ENCODE measurements around the gene CTSZ. TPM values are rescaled to one million over a fixed set of nuclear protein-coding genes. Genes with fewer than 3 reads are reported as not detected.

Gene CTSZ
- total RNA-seq, 1 experiment from 2014 or later, result 349 TPM

DNA sequence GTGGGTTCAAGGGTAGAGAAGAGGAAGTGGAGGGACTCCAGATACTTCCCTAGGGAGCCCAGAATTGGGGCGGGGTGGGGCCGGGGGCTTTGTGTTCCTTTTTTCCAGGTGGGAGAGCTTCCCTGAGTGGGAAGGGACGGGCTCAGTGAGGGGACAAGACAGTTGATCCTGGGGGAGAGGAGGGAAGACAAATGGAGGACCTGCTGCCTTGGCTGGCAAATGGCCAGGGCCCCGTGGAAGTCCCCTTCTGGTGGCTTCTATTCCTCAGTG lies 2.6 kb downstream of the CTSZ start:
- in situ Hi-C loops (cut with HindIII; ENCODE audit: low pct_unique_long_range_greater_than_20kb, low sequenced_read_pairs), result no loop called here

DNA sequence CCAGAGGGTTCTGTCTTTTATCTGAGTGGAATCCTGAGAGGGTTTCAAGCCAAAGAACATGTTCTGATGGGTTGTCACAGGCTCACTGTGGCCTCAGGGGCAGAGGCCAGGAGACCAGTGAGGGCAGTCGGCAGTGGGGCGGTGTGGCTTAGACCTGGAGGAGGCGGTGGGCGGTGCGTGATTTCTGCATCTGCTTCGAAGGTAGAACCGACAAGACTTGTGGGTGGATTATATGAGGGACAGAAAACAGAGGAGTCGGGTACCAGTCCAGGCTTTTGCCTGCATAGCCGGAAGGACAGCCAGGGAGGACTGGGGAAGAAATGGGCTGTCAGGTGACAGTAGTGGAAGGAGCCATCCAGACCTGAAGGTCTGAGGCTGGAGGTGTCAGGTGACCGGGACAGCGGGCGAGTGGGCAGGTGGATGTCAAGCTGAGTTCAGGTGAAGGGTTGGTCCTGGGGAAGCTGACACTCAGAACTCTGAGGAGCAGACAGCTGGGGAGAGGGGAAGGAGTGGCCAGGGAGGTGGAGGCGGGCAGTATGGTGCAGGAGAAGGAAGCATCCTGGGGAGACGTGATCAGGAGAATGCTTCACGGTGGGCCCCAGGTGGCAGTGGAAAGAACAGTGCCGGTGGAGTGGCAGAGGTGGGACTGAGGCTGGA lies 3.1 kb downstream of the CTSZ start:
- in situ Hi-C loops (cut with HindIII; ENCODE audit: low pct_unique_long_range_greater_than_20kb, low sequenced_read_pairs), result no loop called here
- no peak for DNase-seq (ENCODE audit: low read depth)

More for the DNA sequence above, 2.6 kb downstream of the CTSZ start:
- DNase-seq (ENCODE audit: low read depth), result no peak

DNA sequence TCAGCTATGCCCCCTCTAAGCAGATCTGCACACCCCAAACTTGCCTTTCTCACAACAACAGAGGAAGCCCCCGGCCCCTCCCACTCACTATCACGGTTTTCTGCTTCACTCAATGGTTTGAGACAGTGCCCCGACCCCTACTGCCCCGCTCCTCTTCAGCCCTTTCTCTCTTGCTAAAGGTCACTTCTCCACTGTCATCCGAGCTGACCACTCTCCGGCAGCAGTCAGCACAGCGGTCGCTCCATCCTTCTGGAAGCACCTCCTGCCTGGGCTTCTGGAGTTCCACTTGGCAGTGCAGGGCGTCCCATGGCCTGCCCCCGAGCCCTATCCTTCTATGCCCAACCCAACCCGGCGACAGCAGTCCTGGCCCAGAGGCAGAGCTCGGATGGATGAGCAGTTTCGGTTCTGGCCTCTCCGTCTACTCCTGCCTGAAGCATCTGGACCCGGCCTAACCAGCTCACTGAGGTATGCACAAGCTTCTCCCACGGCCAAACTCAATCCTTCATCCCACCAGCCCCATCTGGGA lies 4.1 kb downstream of the CTSZ start:
- DNase-seq (ENCODE audit: low read depth), result no peak
- in situ Hi-C loops (cut with HindIII; ENCODE audit: low pct_unique_long_range_greater_than_20kb, low sequenced_read_pairs), result no loop called here

DNA sequence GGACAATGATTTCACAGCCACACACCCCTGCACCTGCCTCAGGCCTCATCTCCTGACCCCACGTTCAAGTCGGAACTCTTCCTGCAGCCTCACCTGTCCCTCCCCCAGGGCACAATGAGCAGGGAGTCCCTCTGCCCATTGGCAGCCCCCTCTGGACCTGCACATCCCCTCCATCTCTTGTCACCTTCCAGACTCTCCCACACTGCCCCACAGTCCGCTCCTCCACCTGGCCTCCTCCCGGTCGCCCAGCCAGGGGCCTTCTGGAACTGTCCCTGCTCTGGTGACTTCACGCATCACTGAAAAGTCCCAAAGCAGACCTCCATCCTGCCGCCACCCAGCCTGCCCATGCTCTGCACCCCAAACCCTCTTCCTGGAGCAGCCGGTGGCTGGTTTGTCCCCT lies 4.7 kb downstream of the CTSZ start:
- in situ Hi-C loops (cut with HindIII; ENCODE audit: low pct_unique_long_range_greater_than_20kb, low sequenced_read_pairs), result no loop called here
- DNase-seq (ENCODE audit: low read depth), result no peak

DNA sequence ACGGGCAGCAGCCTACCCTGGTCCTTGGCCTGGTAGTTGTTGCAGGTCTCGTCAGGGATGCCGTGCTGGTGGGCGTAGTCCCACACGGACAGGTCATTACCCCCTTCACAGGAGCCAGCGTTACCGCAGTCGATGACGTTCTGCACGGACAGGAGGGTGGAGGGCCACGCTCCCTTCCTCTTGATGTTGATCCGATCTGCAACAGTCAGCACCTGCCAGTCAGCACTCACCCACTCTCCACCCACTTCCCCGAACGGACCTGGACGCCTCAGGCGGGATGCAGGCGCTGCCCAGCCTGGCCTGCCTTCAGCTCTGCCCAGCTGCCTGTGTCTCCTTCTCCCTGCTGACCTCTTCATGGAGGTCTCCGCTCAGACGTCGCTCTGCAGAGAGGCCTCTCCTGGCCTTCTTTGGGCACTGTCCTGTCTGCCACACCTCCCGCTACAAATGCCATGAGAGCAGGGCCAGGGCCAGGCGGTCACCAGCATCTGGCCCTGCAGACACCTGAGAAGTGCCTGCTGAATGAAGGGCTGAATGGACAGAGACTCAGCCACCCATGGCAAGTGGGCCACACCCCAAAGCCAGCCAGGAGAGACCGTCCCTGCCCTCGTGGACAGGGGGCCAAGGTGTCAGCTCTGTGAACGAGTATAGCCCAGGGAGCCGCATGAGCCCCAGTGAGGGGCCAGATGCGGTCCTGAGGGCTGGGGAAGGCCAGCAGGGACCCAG lies 5.4 kb downstream of the CTSZ start:
- DNase-seq (ENCODE audit: low read depth), result no peak
- in situ Hi-C loops (cut with HindIII; ENCODE audit: low pct_unique_long_range_greater_than_20kb, low sequenced_read_pairs), result no loop called here

DNA sequence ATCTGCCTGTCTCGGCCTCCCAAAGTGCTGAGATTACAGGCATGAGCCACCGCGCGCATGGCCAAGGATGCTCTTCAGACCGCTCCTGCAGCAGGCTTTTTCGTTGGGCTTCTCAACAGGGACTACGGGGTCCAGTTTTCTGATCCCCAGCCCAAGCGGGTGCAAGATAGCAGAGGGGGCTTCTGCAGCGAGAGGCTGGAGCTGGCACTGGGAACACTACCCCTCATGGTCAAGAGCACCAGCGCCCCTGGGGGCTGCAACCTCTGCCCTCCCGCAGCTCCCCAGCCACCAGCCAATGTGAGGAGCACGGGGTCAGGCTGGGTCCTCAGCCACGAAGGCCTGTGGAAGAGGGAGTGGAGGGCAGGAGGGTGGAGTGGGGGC lies 6.0 kb downstream of the CTSZ start:
- in situ Hi-C loops (cut with HindIII; ENCODE audit: low pct_unique_long_range_greater_than_20kb, low sequenced_read_pairs), result no loop called here

DNA sequence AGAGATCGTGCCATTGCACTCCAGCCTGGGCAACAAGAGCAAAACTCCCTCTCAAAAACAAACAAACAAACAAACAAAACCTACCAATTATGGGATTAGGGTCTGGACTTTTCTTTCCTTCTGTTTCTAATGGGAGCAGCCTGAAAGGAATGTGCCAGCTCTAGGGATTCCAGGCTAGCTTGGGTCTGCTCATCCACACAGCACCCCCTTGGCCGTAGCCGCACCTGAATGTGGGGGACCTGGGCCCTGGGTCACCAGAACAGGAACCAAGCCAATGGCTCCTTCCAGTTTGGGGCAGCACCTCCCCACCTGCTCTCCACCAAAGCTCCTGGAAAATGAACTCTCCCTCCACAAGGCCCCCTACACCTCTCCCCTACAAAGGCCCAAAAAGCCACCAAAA lies 6.7 kb downstream of the CTSZ start:
- DNase-seq (ENCODE audit: low read depth), result no peak
- in situ Hi-C loops (cut with HindIII; ENCODE audit: low pct_unique_long_range_greater_than_20kb, low sequenced_read_pairs), result no loop called here

More for the DNA sequence above, 6.0 kb downstream of the CTSZ start:
- DNase-seq (ENCODE audit: low read depth), result no peak

DNA sequence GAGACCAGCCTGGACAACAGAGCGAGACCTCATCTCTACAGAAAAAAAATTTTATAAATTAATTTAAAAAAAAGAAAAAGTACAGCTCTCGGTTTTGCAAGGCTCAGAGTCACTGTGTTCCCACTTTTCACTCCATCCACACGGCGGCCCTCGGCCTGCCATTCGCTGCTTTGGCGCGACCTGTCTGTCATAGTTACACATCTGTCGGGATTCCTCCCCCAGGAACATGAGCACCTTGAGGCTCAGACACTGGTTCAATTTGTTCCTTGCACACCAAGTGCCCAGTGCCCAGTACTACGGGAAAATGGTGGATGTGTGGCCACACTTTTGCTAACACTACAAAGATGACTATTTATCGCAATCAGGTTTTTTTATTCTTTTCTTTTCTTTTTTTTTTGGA lies 8.4 kb downstream of the CTSZ start:
- no peak for DNase-seq (ENCODE audit: low read depth)
- in situ Hi-C loops (cut with HindIII; ENCODE audit: low pct_unique_long_range_greater_than_20kb, low sequenced_read_pairs), result no loop called here

DNA sequence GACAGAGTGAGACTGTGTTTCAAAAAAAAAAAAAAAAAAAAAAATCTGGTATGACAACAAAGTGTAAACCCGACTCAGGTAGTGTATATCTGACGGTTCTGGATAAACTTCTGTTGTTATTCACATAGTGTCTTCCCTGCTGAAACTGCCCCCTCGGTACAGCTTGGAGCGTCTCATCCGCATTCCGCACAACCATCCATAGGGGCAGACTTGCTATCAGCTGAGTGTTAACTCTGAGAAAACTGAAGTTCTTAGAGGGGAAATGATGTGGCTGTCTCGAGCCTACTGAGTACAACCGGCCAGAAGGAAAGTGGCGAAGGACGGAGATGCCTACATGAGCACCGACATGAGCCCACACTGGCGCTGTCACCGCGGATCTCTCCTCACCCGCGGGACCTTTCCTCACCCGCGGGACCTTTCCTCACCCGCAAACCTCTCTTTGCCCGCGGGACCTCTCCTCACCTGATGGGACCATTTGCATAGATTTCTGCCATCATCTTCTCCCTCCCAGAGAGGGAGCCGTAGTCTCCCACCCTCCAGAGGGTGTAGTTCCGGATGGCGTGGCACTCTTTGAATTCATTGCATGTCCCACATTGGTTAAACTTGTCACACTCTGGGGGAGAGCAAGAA lies 9.8 kb downstream of the CTSZ start:
- in situ Hi-C loops (cut with HindIII; ENCODE audit: low pct_unique_long_range_greater_than_20kb, low sequenced_read_pairs), result no loop called here
- no peak for DNase-seq (ENCODE audit: low read depth)

DNA sequence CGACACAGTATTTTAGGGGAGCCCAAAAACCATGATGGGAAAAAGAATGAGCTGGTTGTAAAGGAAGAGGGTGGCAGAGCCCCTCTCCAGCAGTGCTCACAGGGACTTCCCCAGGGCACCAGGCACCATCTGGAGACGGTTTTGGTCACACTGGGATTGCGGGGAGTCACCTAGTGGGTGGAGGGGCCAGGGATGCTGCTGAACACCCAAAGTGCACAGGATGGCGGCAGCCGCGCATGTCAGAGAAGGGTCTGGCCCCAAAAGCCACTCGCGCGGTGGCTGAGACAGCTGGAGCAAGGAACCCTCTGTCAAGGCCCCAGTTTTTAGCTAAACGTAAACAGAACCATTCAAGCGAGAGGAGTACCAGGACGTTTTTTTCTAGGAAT lies 10.8 kb downstream of the CTSZ start:
- DNase-seq (ENCODE audit: low read depth), result no peak
- in situ Hi-C loops (cut with HindIII; ENCODE audit: low pct_unique_long_range_greater_than_20kb, low sequenced_read_pairs), result no loop called here

DNA sequence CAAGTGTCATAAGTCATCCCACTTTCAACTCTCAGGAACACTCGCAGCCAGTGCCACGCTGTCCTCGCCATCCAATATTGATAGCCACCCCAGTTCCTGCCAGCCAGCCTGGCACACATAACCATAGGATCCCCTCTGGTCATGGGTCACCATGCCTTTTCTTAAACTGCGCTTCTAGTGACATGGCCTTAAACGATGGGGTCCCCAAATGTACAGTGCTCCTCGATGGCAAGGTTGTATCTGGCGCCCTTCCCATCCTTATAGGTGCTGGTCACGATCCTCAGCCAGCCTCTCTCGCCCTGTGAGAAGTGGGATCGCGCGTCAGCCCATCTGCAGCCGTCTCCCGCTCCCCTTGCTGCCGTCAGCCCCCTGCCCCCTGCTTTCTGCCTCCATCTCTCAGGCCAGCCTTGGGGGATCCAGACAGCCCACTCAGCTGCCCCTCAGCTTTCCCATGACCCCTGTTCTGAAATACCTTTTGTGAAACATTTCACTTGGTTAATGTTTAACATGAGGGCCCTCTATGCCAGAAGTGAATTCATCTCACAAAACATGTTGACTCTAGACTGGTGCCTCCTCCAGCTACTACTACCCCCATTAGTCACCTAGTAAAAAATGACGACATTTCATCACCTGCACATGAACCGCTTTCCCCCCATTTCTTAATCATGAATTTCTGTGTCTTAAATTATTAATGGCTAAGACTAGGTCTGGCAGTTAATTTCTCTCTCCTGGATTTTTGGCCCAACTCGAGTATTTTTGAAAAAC lies 11.4 kb downstream of the CTSZ start:
- in situ Hi-C loops (cut with HindIII; ENCODE audit: low pct_unique_long_range_greater_than_20kb, low sequenced_read_pairs), result no loop called here
- peak; percentile 42 for DNase-seq (ENCODE audit: low read depth)

DNA sequence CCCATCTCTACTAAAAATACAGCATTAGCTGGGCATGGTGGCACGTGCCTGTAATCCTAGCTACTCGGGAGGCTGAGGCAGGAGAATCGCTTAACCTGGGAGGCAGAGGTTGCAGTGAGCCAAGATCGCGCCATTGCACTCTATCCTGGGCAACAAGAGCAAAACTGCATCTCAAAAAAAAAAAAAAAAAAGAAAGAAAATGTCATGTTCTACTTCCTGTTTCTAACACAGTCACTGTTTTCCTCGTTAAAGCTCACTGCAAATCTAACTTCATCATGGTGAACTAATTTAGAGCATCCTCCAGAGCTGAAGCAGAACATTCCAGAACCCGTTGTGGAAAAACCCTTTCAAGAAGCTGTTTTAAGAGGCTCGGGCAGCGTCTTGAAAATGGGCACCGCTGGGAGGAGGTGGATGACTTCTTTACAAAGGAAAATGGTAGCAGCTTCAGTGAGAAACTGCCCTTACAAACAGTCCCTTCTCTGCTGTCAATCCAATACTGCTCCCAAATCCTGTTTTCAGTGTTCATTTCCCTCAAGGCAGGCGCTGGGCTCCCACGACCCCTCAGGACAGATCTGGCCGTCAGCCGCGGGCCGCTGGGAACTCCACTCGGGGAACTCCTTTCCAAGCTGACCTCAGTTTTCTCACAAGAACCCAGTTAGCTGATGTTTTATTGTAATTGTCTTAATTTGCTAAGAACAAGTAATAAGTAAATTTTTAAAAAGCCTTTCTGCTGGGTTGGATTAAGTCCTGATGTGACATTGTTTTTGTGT lies 12.5 kb downstream of the CTSZ start:
- no peak for DNase-seq (ENCODE audit: low read depth)
- in situ Hi-C loops (cut with HindIII; ENCODE audit: low pct_unique_long_range_greater_than_20kb, low sequenced_read_pairs), result no loop called here

DNA sequence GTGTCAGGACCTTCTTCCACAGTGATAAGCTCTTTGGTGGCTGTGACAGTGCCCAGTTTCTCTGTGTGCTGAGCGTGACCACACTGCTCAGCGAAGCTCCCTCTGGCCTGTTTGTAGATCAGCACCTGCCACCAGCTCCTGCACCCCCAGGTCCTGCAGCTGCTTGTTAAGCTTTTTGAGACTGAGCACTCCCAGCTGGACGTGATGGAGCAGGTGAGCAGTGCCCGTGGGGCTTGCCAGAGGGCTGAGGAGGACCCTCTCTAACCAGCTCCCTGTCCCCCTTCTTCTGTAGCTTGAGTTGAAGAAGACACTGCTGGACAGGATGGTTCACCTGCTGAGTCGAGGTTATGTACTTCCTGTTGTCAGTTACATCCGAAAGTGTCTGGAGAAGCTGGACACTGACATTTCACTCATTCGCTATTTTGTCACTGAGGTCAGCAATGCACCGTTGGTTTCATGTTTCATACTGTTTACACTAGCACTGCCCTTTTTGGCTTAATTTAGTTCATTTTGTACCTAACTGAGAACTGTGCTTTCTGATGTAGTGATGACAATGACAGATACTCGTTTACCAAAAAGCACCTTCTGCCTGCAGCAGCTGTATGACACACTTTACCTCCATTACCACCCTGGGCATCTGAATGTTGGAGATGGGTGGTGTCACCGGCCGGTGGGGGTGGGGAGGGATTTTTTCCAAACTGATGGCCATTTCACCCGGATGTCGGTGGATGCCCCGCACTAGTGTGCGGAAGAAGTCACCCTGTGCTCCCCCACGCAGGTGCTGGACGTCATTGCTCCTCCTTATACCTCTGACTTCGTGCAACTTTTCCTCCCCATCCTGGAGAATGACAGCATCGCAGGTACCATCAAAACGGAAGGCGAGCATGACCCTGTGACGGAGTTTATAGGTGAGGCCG lies 13.5 kb downstream of the CTSZ start:
- no peak for DNase-seq (ENCODE audit: low read depth)
- in situ Hi-C loops (cut with HindIII; ENCODE audit: low pct_unique_long_range_greater_than_20kb, low sequenced_read_pairs), result no loop called here

DNA sequence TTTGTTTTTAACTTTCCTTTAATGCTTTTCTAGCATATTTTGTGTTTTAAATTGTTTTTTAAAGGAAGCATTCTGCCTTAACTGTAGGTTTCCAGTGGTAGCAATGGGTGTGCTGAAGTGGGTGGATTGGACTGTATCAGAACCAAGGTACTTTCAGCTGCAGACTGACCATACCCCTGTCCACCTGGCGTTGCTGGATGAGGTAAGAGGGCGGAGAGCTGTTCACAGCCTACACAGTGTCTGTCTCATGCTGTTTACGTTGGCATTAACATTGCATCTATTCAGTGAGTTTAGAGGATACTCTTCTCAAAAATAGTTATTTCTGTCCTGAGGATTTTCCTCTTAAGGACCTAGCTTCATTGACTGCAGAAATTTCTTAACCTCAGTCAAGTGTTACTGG lies 14.1 kb downstream of the CTSZ start:
- in situ Hi-C loops (cut with HindIII; ENCODE audit: low pct_unique_long_range_greater_than_20kb, low sequenced_read_pairs), result no loop called here
- no peak for DNase-seq (ENCODE audit: low read depth)

DNA sequence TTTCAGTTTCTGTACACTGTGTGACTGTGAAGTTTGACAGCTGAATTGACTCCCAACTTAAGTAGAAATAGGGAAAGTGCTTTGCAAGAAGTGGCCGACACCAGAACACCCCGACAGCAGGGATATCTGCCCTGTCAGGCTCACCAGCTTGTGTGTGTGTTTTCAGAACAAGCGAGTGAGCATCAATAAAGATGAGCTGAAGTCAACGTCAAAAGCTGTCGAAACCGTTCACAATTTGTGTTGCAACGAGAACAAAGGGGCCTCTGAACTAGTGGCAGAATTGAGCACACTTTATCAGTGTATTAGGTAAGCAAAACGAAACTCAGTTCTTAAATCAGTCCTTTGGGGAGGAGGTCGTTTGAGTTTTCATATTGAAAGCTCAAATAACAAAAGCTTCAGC lies 15.3 kb downstream of the CTSZ start:
- in situ Hi-C loops (cut with HindIII; ENCODE audit: low pct_unique_long_range_greater_than_20kb, low sequenced_read_pairs), result no loop called here
- no peak for DNase-seq (ENCODE audit: low read depth)

DNA sequence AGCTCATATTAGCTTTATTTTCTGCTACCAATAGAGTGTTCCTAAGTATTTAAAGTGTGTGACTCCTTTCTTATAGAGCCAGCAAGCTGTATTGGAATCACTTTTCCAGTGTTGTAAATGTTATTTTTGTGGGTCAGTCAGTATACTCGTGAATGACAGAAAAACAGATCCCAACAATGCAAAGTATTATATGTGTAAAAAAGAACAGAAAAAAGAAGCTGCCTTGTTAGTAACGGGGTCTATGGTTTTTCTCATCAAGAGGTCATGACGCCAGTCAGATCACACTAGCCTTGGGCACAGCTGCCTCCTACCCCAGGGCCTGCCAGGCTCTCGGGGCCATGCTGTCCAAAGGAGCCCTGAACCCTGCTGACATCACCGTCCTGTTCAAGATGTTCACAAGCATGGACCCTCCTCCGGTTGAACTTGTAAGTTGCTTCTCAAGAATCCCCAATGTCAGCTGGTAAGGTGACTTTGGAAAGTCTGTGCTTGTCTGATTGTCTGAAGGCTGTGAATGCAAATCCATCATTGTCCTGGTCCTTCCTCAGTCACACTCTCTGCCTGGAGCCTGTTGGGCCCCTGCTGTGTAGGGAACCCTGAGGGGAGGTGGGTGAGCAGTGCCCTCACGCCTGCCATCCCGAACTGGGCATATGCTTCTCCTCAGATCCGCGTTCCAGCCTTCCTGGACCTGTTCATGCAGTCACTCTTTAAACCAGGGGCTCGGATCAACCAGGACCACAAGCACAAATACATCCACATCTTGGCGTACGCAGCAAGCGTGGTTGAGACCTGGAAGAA lies 16.2 kb downstream of the CTSZ start:
- no peak for DNase-seq (ENCODE audit: low read depth)
- in situ Hi-C loops (cut with HindIII; ENCODE audit: low pct_unique_long_range_greater_than_20kb, low sequenced_read_pairs), result no loop called here

DNA sequence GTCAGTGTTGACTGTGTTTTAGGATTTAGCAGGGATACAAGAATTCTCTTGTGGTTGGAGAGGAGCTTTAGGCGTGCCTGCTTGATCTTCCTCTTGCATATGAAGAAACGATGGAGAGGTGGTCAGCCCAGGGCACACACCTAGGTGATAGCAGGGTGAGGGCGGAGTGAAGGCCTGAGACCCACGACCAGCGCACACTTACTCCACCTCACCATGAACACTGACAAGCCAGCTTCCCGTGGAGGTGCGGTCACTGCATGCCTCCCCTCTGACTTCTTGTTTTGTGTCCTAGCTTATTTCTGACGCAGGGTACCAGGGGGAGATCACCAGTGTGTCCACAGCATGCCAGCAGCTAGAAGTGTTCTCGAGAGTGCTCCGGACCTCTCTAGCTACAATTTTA lies 17.9 kb downstream of the CTSZ start:
- DNase-seq (ENCODE audit: low read depth), result no peak
- in situ Hi-C loops (cut with HindIII; ENCODE audit: low pct_unique_long_range_greater_than_20kb, low sequenced_read_pairs), result no loop called here
